Measurements from ENCODE around the gene DIP2C.
"Not testable (repeated sequence)": the region's sequence is repeated elsewhere in the genome, so short reads cannot be mapped to it uniquely, and the experiment has no call there.

Gene DIP2C

DNA sequence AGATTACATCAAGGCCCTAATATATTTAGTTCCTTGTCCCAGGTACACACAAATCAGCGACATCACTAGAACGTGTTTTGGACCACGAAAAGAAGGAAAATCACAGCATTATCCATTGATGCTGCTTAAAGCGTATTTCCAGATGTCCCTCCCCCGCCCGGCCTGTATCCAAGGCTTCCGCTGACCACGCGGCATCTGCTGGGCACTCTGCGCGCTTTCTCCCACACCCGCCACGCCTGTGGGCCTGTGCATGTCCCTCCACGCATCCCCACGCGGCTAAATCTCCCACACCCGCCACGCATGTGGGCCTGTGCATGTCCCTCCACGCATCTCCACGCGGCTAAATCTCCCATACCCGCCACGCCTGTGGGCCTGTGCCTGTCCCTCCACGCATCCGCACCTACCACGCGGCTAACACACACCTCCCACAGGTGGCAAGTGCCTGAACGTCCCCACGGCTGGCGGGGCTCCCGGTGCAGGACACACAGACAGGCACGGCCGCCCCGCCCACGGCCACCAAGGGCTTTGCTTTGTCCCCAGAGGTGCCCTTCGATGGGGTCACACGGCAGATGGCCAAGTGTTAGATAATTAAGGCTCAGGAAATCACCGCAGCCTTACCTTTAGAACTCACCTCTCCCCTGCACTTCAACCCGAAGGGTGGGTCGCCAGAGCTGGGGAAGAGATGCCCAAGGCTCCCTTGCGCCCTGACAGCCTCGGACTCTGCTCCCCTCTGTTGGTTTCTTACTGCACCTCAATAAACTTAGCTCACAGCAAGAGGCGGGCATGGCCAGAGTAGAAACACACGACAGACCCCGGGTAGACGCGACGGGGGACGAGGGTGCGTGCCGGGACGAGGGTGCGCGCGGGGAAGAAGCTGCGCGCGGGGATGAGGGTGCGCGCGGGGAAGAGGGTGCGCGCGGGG lies 49.5 kb downstream of the DIP2C start:
- no peak for DNase-seq

DNA sequence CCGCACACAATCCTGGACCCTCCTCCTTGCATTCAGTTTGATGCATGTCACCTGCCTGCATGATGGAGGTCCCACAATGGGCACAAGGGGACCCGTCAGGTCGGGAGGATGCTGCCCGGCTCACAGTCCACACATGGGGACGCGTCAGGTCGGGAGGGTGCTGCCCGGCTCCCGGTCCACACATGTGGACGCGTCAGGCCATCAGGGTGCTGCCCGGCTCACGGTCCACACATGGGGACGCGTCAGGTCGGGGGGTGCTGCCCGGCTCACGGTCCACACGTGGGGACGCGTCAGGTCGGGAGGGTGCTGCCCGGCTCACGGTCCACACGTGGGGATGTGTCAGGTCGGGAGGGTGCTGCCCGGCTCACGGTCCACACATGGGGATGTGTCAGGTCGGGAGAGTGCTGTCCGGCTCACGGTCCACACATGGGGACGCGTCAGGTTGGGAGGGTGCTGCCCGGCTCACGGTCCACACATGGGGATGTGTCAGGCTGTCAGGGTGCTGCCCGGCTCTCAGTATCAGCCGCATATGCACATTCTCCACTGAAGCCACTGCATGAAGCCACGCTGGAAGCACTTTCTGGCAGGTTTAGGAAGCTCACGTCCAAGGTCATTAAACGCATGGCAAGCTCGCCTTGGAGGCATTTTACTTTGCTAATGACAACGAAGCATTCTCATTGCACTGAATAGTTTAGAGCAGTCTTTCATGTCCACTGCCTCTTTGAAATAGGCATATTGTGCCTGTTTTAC lies 50.3 kb downstream of the DIP2C start:
- DNase-seq: no peak

DNA sequence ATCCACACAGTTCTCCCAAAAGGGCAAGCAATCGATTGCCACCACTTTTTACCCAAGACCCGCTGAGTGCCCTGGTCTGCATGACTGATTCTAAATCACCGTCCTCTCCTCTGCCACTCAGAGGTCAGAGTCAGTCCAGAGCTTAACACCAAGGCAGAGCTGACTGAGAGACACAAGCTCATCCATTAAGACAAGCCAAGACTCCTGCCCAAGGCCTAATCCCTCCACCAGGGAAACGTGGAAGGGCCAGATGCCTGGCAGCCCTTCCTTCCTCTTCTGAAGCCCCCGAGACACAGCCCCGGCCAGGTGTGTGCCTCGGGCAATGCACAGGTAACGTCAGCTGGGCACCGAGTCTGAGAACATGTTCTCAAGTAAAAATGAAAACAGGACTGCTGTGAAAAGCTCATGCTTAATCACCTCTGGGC lies 51.7 kb downstream of the DIP2C start:
- DNase-seq: no peak

- no peak for DNase-seq
Observed at GRCh38 chr10:637221-637620, 52.2 kb downstream of the DIP2C start.

DNA sequence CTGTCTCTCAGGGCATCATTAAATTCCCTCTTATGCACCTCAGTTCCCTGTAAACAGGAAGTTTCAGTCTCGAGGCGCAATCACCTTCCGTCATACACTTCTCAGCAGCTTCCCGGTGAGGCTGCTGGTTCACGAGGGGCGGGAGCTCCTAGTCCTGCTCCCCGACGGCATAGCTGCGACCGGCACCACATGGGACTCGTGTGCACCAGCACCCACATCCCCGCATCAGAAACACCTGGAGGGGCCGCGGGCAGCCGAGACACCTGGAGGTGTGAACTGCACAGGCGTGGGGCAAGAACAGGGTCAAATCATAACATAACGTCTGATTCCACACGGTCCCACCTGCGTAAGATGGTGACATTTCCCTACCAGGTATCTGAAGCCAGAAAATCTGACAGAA lies 52.7 kb downstream of the DIP2C start:
- DNase-seq: no peak

GRCh38 chr10:636016-636730 lies 53.3 kb downstream of the DIP2C start:
- no peak for DNase-seq

DNA sequence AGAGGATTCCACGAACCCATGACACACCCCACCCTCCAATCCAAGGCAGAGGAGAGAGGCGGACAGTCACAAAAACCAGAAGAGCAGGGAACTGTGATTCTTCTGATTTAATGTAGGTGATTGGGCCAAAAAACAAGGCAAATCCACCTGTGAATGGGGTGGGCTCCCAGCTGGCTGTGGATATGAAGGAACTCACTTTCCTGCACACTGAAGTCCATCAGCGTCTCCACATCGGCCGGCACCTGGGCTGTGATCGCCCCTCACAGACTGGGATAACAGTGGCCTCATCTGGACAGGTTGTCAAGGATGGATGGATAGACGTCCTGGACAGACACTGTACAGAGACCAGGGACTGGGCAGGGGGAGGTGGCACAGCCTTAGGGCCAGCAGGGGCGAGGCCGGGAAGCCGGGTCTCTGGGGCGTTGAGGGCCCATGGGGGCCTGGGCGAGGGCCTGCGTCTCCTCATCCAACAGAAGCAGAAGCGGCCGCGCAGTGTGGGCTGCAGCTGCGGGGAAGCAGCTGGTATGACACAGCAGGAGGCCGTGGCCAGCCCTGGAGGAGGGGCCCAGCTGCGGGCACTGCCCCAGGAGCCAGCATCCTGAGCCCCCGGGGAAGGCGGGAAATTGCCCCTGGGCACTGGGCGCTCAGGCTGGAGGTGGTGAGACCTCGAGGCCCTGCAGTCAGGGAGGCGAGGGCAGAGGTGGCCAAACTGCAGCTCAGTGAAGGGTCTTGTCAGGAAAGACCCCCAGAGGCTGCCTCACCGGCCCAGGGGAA lies 54.2 kb downstream of the DIP2C start:
- no peak for DNase-seq

- no peak for DNase-seq
Observed at GRCh38 chr10:634256-634655, 55.2 kb downstream of the DIP2C start.

DNA sequence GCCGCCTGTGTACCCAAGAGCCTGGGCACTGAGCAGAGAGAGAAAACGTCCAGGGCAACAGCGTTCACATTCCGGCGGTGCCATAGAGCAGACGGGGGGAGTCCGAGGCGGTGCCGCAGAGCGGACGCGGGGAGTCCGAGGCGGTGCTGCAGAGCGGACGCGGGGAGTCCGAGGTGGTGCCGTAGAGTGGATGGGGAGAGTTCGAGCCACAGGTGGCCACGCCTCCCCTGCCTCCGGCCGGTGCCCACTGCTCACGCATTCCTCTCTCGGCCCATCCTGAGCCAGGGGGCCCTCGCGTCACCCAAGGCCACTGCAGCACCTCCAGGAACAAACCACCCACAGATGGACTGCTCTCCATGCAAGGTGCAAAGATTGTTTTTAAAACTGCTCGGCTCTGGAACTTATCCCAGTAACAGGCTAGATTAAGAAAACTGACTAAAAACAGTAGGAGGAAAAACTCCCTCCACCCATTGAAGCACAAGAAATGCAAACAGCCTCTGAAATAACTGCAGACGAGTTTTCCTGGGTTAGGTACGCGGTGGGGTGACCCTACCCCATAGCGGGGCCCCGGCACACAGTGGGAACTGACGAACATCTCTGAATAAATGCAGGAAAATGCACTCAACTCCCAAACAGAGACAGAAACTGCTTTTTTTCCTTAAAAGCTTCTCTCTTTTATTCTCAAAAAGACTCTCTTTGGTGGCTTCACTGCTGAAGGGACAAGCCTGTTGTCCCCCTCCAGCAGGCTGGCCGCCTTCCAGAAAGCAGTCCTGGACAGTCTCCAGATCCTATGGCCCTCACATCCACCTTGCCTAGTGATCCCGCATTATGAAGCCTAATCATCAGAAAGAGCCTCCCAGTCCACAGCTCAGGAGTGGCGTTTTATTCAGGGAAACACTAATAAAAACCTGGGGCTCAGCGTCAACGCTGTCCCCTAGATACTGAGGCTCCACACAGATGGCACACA lies 55.9 kb downstream of the DIP2C start:
- DNase-seq: no peak

DNA sequence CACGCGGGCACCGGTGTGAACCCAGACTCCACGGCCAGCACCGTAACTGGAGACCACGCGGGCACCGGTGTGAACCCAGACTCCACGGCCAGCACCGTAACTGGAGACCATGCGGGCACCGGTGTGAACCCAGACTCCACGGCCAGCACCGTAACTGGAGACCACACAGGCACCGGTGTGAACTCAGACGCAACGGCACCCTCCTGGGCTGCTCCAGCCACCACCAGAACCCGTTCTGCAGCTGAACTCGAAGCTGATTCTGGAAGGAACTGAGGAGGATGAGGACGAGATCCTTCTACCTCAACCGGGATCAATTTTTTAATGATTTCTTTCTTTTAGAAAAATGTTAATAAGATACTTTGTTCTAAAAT lies 56.7 kb downstream of the DIP2C start:
- not testable (repeated sequence) for DNase-seq

DNA sequence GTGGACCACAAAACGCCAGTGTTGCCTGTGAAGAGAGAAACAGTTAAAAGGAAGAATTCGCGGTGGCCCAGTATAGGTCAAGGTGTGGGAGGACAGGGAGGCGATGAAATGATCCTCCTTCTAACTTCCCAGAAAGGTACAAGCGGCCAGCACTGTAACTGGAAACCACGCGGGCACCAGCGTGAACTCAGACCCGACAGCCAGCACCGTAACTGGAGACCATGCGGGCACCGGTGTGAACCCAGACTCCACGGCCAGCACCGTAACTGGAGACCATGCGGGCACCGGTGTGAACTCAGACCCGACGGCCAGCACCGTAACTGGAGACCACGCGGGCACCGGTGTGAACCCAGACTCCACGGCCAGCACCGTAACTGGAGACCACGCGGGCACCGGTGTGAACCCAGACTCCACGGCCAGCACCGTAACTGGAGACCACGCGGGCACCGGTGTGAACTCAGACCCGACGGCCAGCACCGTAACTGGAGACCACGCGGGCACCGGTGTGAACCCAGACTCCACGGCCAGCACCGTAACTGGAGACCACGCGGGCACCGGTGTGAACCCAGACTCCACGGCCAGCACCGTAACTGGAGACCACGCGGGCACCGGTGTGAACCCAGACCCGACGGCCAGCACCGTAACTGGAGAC lies 57.2 kb downstream of the DIP2C start:
- not testable (repeated sequence) for DNase-seq

- no peak for DNase-seq
Observed at GRCh38 chr10:631266-631665, 58.2 kb downstream of the DIP2C start.

DNA sequence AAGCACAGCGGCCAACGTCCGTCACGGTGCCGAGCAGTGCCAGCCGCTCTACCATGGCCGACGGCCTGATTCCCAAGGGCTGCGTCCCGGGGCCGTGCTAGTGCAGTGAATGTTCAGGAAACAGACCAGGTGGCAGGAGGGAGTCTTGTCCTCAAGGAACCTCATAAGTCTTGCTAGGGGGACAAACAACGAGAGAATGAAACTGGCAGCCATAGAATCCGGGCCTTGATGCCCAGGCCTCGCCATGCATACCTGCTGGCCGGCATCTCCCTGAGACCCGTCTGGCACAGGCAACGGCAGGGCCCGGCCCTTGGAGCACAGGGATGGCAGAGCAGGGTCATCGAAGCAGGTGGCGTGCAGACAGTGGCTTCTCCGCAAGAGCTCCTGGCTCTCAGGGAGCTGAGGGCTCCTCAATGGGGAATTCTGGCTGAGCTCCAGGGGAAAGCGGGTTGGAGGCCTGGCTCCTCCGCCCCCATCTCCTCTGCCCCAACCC lies 58.8 kb downstream of the DIP2C start:
- DNase-seq: no peak

DNA sequence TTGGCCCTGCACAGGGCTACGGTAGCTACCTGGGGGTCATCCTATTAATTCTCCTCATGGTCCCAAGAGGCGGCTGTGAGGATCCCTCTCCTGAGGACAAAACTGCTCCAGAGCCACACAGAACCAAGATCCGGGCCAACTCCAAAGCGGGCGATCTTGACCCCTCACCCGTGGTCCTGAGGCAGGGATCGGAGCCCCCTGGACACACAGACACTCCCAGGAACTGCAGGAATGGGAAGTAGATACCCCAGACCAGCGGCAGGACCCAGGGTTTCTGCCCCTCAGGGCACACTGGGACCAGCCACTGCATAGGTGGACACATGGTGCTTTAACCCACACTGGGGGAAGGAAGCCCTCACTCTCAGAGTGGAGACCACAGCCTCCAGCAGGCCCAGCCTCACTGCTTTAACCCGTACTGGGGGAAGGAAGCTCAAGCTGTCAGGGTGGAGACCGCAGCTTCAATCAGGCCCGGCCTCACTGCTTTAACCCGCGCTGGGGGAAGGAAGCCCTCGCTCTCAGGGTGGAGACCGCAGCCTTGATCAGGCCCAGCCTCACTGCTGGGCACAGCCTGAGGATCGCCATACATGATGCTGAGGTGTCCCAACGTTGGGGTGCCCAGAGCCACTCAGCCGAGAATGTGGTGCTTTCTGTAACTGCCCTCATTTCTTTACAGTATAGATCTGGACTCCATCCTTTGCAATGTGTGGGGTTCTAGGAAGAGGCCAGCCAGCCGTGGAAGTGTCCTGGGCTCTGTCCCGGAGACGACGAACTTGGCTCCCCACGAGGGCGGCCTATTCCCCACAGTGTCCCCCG lies 60.1 kb downstream of the DIP2C start:
- no peak for DNase-seq

- no peak for DNase-seq
Observed at GRCh38 chr10:628386-629045, 61.0 kb downstream of the DIP2C start.

GRCh38 chr10:627032-627992 lies 62.2 kb downstream of the DIP2C start:
- DNase-seq: no peak

DNA sequence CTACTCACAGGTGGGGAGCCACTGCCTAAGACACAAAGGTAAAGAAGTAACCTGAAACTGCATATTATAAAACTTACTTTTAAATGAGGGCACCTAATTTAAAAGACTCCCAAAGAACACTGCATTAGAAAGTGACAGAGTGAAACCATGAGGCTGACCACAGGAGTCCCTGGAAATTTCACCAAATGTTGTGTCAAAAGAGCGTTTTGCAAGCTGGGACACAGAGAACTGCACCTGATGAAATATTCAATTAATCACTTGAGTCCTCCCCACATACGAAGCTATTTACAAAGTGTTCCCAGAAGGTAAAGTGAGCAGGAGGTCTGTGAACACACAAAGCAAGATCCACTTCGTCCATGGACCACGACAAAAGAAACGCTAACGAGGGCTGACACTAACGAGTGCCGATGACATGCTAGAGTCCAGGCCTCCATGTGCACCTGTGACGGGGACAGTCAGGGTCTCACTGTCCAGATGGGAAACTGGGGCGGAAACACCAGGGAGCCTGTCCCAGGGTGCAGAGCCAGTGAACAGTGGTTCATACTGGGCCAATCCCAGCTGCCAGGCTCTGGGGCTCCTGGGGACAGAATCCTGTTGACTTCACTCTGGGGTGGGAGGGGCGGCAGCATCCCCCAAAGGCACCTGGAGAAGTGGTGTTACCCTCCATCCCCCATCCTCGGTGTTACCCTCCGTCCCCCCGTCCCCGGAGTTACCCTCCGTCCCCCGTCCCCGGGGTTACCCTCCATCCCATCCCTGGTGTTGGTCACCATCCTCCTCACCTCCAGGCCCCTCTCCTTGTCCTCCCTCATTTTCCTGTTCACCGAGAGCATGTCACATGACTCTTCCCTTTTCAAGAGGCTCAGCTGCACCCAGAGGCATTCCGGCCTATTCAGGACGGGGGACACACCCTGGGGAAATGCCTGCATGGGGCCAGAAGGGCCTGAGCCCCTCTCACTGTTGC lies 63.4 kb downstream of the DIP2C start:
- no peak for DNase-seq
